ENCODE results near the gene MRPL3. TPM values are rescaled to one million over a fixed set of nuclear protein-coding genes. Genes with fewer than 3 reads are reported as not detected.
A peak's percentile ranks its signal among the peaks of the same experiment; 100 is the strongest.

Gene MRPL3
- total and polyA plus RNA-seq, 2 donors (not counting 1 experiment from before 2014, with no cell fraction given): 80.1 to 141 TPM

DNA sequence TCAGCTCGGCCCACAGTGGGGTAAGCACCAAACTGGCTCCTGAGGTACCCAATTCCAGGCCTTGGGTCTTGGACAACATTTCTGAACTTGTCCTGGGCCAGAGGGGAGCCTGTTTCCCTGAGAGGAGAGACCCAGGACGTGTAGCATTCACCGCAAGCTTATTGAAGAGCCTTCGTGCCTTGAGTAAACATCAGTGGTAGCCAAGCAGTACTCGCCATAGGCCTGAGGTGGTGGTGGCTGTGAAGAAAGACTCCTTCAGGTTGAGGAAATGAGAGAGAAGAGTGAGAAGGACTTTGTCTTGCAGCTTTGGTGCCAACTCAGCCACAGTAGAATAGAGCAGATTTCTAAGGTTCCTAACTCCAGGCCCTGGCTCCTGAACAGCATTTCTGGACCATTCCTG is 71.0 kb downstream of the MRPL3 start:
- no peak overlapping the region for H3K4me3 ChIP-seq (replicated peaks in 1 of 4; ENCODE audit: control extremely low read depth in 1 of 4, insufficient read depth in 1 of 4, low read depth in 3 of 4, low read length in 4 of 4)
- no peaks in the 10 kb centered on the region for H3K79me2 ChIP-seq (ENCODE audit: control insufficient read depth, insufficient read depth, low read length)
- no peaks in the 10 kb centered on the region for H3K9me3 ChIP-seq (ENCODE audit: control insufficient read depth, insufficient read depth, low read depth, low read length)
- DNase-seq (ENCODE audit: low read depth in 2 of 2): no peak
- H3K27ac ChIP-seq (ENCODE audit: insufficient read depth, low read length): no peak overlapping the region
- TF ChIP-seq, protein P1, sequence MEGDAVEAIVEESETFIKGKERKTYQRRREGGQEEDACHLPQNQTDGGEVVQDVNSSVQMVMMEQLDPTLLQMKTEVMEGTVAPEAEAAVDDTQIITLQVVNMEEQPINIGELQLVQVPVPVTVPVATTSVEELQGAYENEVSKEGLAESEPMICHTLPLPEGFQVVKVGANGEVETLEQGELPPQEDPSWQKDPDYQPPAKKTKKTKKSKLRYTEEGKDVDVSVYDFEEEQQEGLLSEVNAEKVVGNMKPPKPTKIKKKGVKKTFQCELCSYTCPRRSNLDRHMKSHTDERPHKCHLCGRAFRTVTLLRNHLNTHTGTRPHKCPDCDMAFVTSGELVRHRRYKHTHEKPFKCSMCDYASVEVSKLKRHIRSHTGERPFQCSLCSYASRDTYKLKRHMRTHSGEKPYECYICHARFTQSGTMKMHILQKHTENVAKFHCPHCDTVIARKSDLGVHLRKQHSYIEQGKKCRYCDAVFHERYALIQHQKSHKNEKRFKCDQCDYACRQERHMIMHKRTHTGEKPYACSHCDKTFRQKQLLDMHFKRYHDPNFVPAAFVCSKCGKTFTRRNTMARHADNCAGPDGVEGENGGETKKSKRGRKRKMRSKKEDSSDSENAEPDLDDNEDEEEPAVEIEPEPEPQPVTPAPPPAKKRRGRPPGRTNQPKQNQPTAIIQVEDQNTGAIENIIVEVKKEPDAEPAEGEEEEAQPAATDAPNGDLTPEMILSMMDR (conservative IDR thresholded peaks at IDR 0.05 in 1 of 2, IDR thresholded peaks at IDR 0.05 in 1 of 2; ENCODE audit: low read depth in 1 of 2, low read length in 2 of 2): no peak
- TF ChIP-seq EZH2 (IDR thresholded peaks at IDR 0.05; ENCODE audit: low read length, missing control alignments): no peak
- no peaks in the 10 kb centered on the region for H3K36me3 ChIP-seq (ENCODE audit: control insufficient read depth, insufficient read depth, low read length)
- no peak overlapping the region for H3K9ac ChIP-seq (ENCODE audit: insufficient read depth, low read length)
- H4K20me1 ChIP-seq (ENCODE audit: control insufficient read depth, extremely low read depth, insufficient read depth, low read length): no peaks in the 10 kb centered on the region
- no peaks in the 10 kb centered on the region for H3K4me1 ChIP-seq (ENCODE audit: control insufficient read depth, extremely low read depth, insufficient read depth, low read length)
- no peaks in the 10 kb centered on the region for H3K27me3 ChIP-seq (ENCODE audit: control insufficient read depth, insufficient read depth, low read length)
- H3K4me2 ChIP-seq (ENCODE audit: extremely low read depth, insufficient read depth, low read length): no peak overlapping the region
- H2AFZ ChIP-seq (ENCODE audit: low read length): no peak overlapping the region

DNA sequence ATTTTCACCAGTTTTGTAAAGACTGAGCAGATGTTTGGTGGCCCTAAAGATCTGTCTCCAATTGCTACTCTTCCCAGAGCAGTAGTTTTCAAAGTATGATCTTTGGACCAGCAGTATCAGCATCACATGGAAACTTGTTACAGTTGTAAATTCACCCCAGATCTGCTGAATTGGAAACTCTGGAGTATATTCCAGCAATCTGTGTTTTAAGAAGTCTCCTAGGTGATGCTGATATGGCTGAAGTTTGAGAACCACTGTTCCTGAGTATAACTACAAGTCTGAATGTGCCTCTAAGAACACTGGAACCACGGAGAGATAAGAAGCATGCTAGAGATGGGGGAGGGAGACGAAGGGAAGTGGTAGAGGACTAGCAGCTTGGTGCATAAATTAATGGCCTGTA is 75.5 kb downstream of the MRPL3 start:
- no peak overlapping the region for H3K9ac ChIP-seq (ENCODE audit: insufficient read depth, low read length)
- H3K36me3 ChIP-seq (ENCODE audit: control insufficient read depth, insufficient read depth, low read length): no peaks in the 10 kb centered on the region
- no peak overlapping the region for H3K4me2 ChIP-seq (ENCODE audit: extremely low read depth, insufficient read depth, low read length)
- no peak overlapping the region for H3K4me3 ChIP-seq (replicated peaks in 1 of 4; ENCODE audit: control extremely low read depth in 1 of 4, insufficient read depth in 1 of 4, low read depth in 3 of 4, low read length in 4 of 4)
- H2AFZ ChIP-seq (ENCODE audit: low read length): no peak overlapping the region
- H3K4me1 ChIP-seq (ENCODE audit: control insufficient read depth, extremely low read depth, insufficient read depth, low read length): no peaks in the 10 kb centered on the region
- no peaks in the 10 kb centered on the region for H3K9me3 ChIP-seq (ENCODE audit: control insufficient read depth, insufficient read depth, low read depth, low read length)
- no peaks in the 10 kb centered on the region for H3K79me2 ChIP-seq (ENCODE audit: control insufficient read depth, insufficient read depth, low read length)
- no peaks in the 10 kb centered on the region for H3K27me3 ChIP-seq (ENCODE audit: control insufficient read depth, insufficient read depth, low read length)
- DNase-seq (ENCODE audit: low read depth in 2 of 2): no peak
- H4K20me1 ChIP-seq (ENCODE audit: control insufficient read depth, extremely low read depth, insufficient read depth, low read length): no peaks in the 10 kb centered on the region
- TF ChIP-seq EZH2 (IDR thresholded peaks at IDR 0.05; ENCODE audit: low read length, missing control alignments): no peak
- TF ChIP-seq, protein P1 (conservative IDR thresholded peaks at IDR 0.05 in 1 of 2, IDR thresholded peaks at IDR 0.05 in 1 of 2; ENCODE audit: low read depth in 1 of 2, low read length in 2 of 2): no peak
- H3K27ac ChIP-seq (ENCODE audit: insufficient read depth, low read length): no peak overlapping the region

DNA sequence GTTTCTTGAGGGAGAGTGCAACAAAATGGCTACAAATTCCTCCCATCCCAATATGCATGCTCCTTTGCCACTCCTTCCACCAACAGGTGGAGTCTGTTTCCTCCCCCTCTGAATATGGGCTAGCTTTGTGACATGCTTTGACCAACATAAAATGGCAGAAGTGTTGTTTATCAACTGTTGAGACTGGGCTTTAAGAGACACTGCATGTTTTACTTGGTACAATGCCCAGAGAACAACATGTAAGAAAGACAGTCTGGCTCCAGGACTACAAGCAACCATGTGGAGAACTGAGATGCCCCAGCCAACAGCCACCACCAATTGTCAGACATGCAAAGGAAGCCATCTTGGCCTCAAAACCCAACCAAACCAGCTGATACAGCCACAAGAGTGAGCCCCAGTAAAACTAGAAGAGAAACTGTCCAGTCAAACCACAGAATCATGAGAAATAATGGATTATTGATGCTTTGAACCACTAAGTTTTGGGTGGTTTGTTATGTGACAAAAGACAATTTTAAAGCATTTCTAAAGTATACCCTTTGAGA is 80.7 kb downstream of the MRPL3 start:
- H4K20me1 ChIP-seq (ENCODE audit: control insufficient read depth, extremely low read depth, insufficient read depth, low read length): no peaks in the 10 kb centered on the region
- H3K9me3 ChIP-seq (ENCODE audit: control insufficient read depth, insufficient read depth, low read depth, low read length): no peaks in the 10 kb centered on the region
- no peaks in the 10 kb centered on the region for H3K27me3 ChIP-seq (ENCODE audit: control insufficient read depth, insufficient read depth, low read length)
- no peak overlapping the region for H3K4me3 ChIP-seq (replicated peaks in 1 of 4; ENCODE audit: control extremely low read depth in 1 of 4, insufficient read depth in 1 of 4, low read depth in 3 of 4, low read length in 4 of 4)
- no peaks in the 10 kb centered on the region for H3K79me2 ChIP-seq (ENCODE audit: control insufficient read depth, insufficient read depth, low read length)
- peak in 1 of 2 donors; percentile 11 for DNase-seq (ENCODE audit: low read depth in 2 of 2)
- H3K27ac ChIP-seq (ENCODE audit: insufficient read depth, low read length): no peak overlapping the region
- no peak for TF ChIP-seq EZH2 (IDR thresholded peaks at IDR 0.05; ENCODE audit: low read length, missing control alignments)
- TF ChIP-seq, protein P1 (conservative IDR thresholded peaks at IDR 0.05 in 1 of 2, IDR thresholded peaks at IDR 0.05 in 1 of 2; ENCODE audit: low read depth in 1 of 2, low read length in 2 of 2): no peak
- no peak overlapping the region for H2AFZ ChIP-seq (ENCODE audit: low read length)
- no peak overlapping the region for H3K4me2 ChIP-seq (ENCODE audit: extremely low read depth, insufficient read depth, low read length)
- no peak overlapping the region for H3K9ac ChIP-seq (ENCODE audit: insufficient read depth, low read length)
- no peaks in the 10 kb centered on the region for H3K36me3 ChIP-seq (ENCODE audit: control insufficient read depth, insufficient read depth, low read length)
- no peaks in the 10 kb centered on the region for H3K4me1 ChIP-seq (ENCODE audit: control insufficient read depth, extremely low read depth, insufficient read depth, low read length)

All from fibroblast of lung (primary cell).